Testis (tissue), 2 donors: ENCODE results near the gene GFI1.

Source experiments
- CTCF ChIP-seq, 3 experiments: fragments of 450-650 bp in 2 of 3; fragments of 200-600 bp in 1 of 3; sonication (generic) in 1 of 3; IDR thresholded peaks; one replicate each; pipeline ENCODE4 v1.5.1; 2016 to 2019; ENCODE audit warnings: antibody characterized with exemption in 3 of 3, mild to moderate bottlenecking in 2 of 3, moderate library complexity in 1 of 3
- POLR2A ChIP-seq: fragments of 450-650 bp; IDR thresholded peaks from one replicate; pipeline ENCODE4 v1.6.1; 2017; ENCODE audit warnings: antibody characterized with exemption, mild to moderate bottlenecking, moderate library complexity

DNA sequence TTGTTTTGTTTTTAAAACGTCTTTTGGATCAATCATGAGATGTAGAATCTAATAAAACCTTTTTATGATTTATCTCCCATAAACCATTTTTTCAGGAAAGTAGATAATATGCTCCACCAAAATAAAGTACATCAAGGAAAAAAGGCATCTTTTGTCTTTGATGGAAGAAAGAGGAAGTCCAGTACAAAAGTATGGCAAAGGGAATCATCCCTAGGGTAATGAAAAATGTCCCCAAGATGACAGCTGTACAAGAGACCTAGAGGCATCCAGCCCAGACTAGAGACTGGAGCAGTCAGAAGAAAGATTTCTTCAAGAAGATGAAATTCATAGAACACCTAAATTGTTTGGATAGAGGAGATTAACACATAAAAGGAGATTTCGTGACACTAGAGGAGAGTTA lies 32.3 kb upstream of the GFI1 start:
- TF ChIP-seq CTCF (IDR thresholded peaks at IDR 0.05) = no peak
- no peak for TF ChIP-seq POLR2A
